Measurements from ENCODE around the gene KCNC1. TPM values are rescaled to one million over a fixed set of nuclear protein-coding genes. Genes with fewer than 3 reads are reported as not detected.

KCNC1 gene
- total and polyA plus RNA-seq, 4 experiments from 2014 or later, result 0.23 TPM; not detected in 3

- DNase-seq, result no peak
- CTCF ChIA-PET (ENCODE audit: partially characterized antibody), result interaction anchor here (1.5 to 6.0 kb wide), 2 partner anchors 12 to 13 kb away, joined by 3 to 25 read pairs; no protein-coding TSS in a partner anchor
- POLR2A ChIA-PET (ENCODE audit: partially characterized antibody), result no interaction called here
- Histone ChIP-seq H3K36me3 (ENCODE audit: insufficient read depth, low read length) (no peaks in the 10 kb centered on the region), H3K4me1 (ENCODE audit: insufficient read depth, low read length) (no peaks in the 10 kb centered on the region), H3K27me3 (ENCODE audit: insufficient read depth, low read length) (no peaks in the 10 kb centered on the region), H3K9me3 (ENCODE audit: control insufficient read depth in 1 of 2, low read length in 2 of 2) (no peaks in the 10 kb centered on the region), H3K27ac (ENCODE audit: low read depth, low read length) (no peak overlapping the region), H3K4me3 (ENCODE audit: low read length in 2 of 2) (no peak overlapping the region)
- no peaks in the 10 kb centered on the region for H3K4me1 Mint-ChIP-seq
- peak overlapping the region in 1 of 7 donors; percentile 60 for H3K27ac Mint-ChIP-seq
- H3K4me3 Mint-ChIP-seq, result no peak overlapping the region
- peaks cover 12 to 32% of the 10 kb centered on the region in 2 donors for H3K27me3 Mint-ChIP-seq
- no peaks in the 10 kb centered on the region for H3K36me3 Mint-ChIP-seq
- no peaks in the 10 kb centered on the region for H3K9me3 Mint-ChIP-seq
- intact Hi-C loops (cut with micrococcal nuclease), result no loop called here
Observed at GRCh38 chr11:17745023-17745772, 10.6 kb downstream of the KCNC1 start.

- no peaks in the 10 kb centered on the region for H3K9me3 ChIP-seq (ENCODE audit: control insufficient read depth in 1 of 2, low read length in 2 of 2)
- no peak overlapping the region for H3K27ac ChIP-seq (ENCODE audit: low read depth, low read length)
- Mint-ChIP-seq H3K27ac (peak overlapping the region in 1 of 7 donors; percentile 69), H3K36me3 (no peaks in the 10 kb centered on the region), H3K4me3 (no peak overlapping the region), H3K27me3 (peaks cover 14 to 34% of the 10 kb centered on the region in 2 donors), H3K9me3 (no peaks in the 10 kb centered on the region), H3K4me1 (no peaks in the 10 kb centered on the region)
- ChIA-PET POLR2A (ENCODE audit: partially characterized antibody) (no interaction called here), CTCF (ENCODE audit: partially characterized antibody) (interaction anchor here (0.8 to 1.5 kb wide), 2 partner anchors 13 to 15 kb away, joined by 3 read pairs; no protein-coding TSS in a partner anchor)
- no peaks in the 10 kb centered on the region for H3K36me3 ChIP-seq (ENCODE audit: insufficient read depth, low read length)
- H3K4me3 ChIP-seq (ENCODE audit: low read length in 2 of 2), result no peak overlapping the region
- no peaks in the 10 kb centered on the region for H3K4me1 ChIP-seq (ENCODE audit: insufficient read depth, low read length)
- H3K27me3 ChIP-seq (ENCODE audit: insufficient read depth, low read length), result no peaks in the 10 kb centered on the region
- no peak for DNase-seq
- intact Hi-C loops (cut with micrococcal nuclease), result no loop called here
Observed at GRCh38 chr11:17746096-17746495, 11.5 kb downstream of the KCNC1 start.

GRCh38 chr11:17747131-17747955, 12.8 kb downstream of the KCNC1 start:
- no peak overlapping the region for H3K27ac Mint-ChIP-seq
- H3K27me3 Mint-ChIP-seq, result peaks cover 11 to 29% of the 10 kb centered on the region in 2 donors
- H3K4me3 ChIP-seq (ENCODE audit: low read length in 2 of 2), result no peak overlapping the region
- H3K4me3 Mint-ChIP-seq, result no peak overlapping the region
- DNase-seq, result no peak
- no peaks in the 10 kb centered on the region for H3K9me3 Mint-ChIP-seq
- H3K4me1 Mint-ChIP-seq, result no peaks in the 10 kb centered on the region
- intact Hi-C loops (cut with micrococcal nuclease), result no loop called here
- POLR2A ChIA-PET (ENCODE audit: partially characterized antibody), result no interaction called here
- CTCF ChIA-PET (ENCODE audit: partially characterized antibody), result interaction anchor here (1.5 to 1.6 kb wide), 2 partner anchors 14 to 17 kb away, joined by 3 read pairs; no protein-coding TSS in a partner anchor
- no peaks in the 10 kb centered on the region for H3K36me3 ChIP-seq (ENCODE audit: insufficient read depth, low read length)
- no peaks in the 10 kb centered on the region for H3K36me3 Mint-ChIP-seq
- no peak overlapping the region for H3K27ac ChIP-seq (ENCODE audit: low read depth, low read length)
- H3K9me3 ChIP-seq (ENCODE audit: control insufficient read depth in 1 of 2, low read length in 2 of 2), result no peaks in the 10 kb centered on the region
- no peaks in the 10 kb centered on the region for H3K4me1 ChIP-seq (ENCODE audit: insufficient read depth, low read length)
- H3K27me3 ChIP-seq (ENCODE audit: insufficient read depth, low read length), result no peaks in the 10 kb centered on the region

GRCh38 chr11:17748044-17748443, 13.5 kb downstream of the KCNC1 start:
- H3K36me3 ChIP-seq (ENCODE audit: insufficient read depth, low read length), result no peaks in the 10 kb centered on the region
- CTCF ChIA-PET (ENCODE audit: partially characterized antibody), result interaction anchor here (1.6 kb wide), 1 partner anchor 17 kb away, joined by 3 read pairs; no protein-coding TSS in a partner anchor
- H3K4me1 ChIP-seq (ENCODE audit: insufficient read depth, low read length), result no peaks in the 10 kb centered on the region
- intact Hi-C loops (cut with micrococcal nuclease), result no loop called here
- no peak for DNase-seq
- H3K4me3 ChIP-seq (ENCODE audit: low read length in 2 of 2), result no peak overlapping the region
- no peaks in the 10 kb centered on the region for H3K36me3 Mint-ChIP-seq
- no peak overlapping the region for H3K27ac ChIP-seq (ENCODE audit: low read depth, low read length)
- no peaks in the 10 kb centered on the region for H3K9me3 ChIP-seq (ENCODE audit: control insufficient read depth in 1 of 2, low read length in 2 of 2)
- H3K4me3 Mint-ChIP-seq, result no peak overlapping the region
- no peaks in the 10 kb centered on the region for H3K27me3 ChIP-seq (ENCODE audit: insufficient read depth, low read length)
- POLR2A ChIA-PET (ENCODE audit: partially characterized antibody), result no interaction called here
- no peaks in the 10 kb centered on the region for H3K9me3 Mint-ChIP-seq
- peaks cover 11 to 25% of the 10 kb centered on the region in 2 donors for H3K27me3 Mint-ChIP-seq
- no peaks in the 10 kb centered on the region for H3K4me1 Mint-ChIP-seq
- H3K27ac Mint-ChIP-seq, result peak overlapping the region in 1 of 7 donors; percentile 32

- Mint-ChIP-seq H3K27me3 (peaks cover 12 to 26% of the 10 kb centered on the region in 2 donors), H3K4me3 (no peak overlapping the region), H3K9me3 (no peaks in the 10 kb centered on the region), H3K36me3 (no peaks in the 10 kb centered on the region), H3K4me1 (no peaks in the 10 kb centered on the region), H3K27ac (no peak overlapping the region)
- Histone ChIP-seq H3K9me3 (ENCODE audit: control insufficient read depth in 1 of 2, low read length in 2 of 2) (no peaks in the 10 kb centered on the region), H3K36me3 (ENCODE audit: insufficient read depth, low read length) (no peaks in the 10 kb centered on the region), H3K27me3 (ENCODE audit: insufficient read depth, low read length) (no peaks in the 10 kb centered on the region), H3K27ac (ENCODE audit: low read depth, low read length) (no peak overlapping the region), H3K4me1 (ENCODE audit: insufficient read depth, low read length) (no peaks in the 10 kb centered on the region), H3K4me3 (ENCODE audit: low read length in 2 of 2) (no peak overlapping the region)
- ChIA-PET CTCF (ENCODE audit: partially characterized antibody) (interaction anchor here (1.6 kb wide), 1 partner anchor 18 kb away, joined by 3 read pairs; no protein-coding TSS in a partner anchor), POLR2A (ENCODE audit: partially characterized antibody) (no interaction called here)
- no peak for DNase-seq
- intact Hi-C loops (cut with micrococcal nuclease), result no loop called here
Observed at GRCh38 chr11:17748761-17749721, 14.5 kb downstream of the KCNC1 start.

GRCh38 chr11:17750013-17750800, 15.6 kb downstream of the KCNC1 start:
- Histone ChIP-seq H3K27ac (ENCODE audit: low read depth, low read length) (no peak overlapping the region), H3K4me3 (ENCODE audit: low read length in 2 of 2) (no peak overlapping the region), H3K36me3 (ENCODE audit: insufficient read depth, low read length) (no peaks in the 10 kb centered on the region), H3K4me1 (ENCODE audit: insufficient read depth, low read length) (no peaks in the 10 kb centered on the region), H3K9me3 (ENCODE audit: control insufficient read depth in 1 of 2, low read length in 2 of 2) (no peaks in the 10 kb centered on the region), H3K27me3 (ENCODE audit: insufficient read depth, low read length) (no peaks in the 10 kb centered on the region)
- Mint-ChIP-seq H3K4me1 (no peaks in the 10 kb centered on the region), H3K36me3 (no peaks in the 10 kb centered on the region), H3K27ac (no peak overlapping the region), H3K9me3 (no peaks in the 10 kb centered on the region), H3K4me3 (no peak overlapping the region), H3K27me3 (peaks cover 13 to 28% of the 10 kb centered on the region in 2 donors)
- ChIA-PET POLR2A (ENCODE audit: partially characterized antibody) (no interaction called here), CTCF (ENCODE audit: partially characterized antibody) (no interaction called here)
- no peak for DNase-seq
- intact Hi-C loops (cut with micrococcal nuclease), result no loop called here

Data from CD4-positive, alpha-beta memory T cell (primary cell).